Glutamatergic neuron (in vitro differentiated cells): Measurements from ENCODE around the gene DHRS1. TPM values are rescaled to one million over a fixed set of nuclear protein-coding genes. Genes with fewer than 3 reads are reported as not detected.

Source experiments
- DNase-seq: peaks from one replicate; pipeline ENCODE4 v3.0.0; 2022
- H3K27ac Mint-ChIP-seq: one replicate; pipeline ENCODE4 v1.8.0; 2020; ENCODE audit warnings: mild to moderate bottlenecking, mixed read lengths, inconsistent platforms; ENCODE audit not compliant: unreplicated experiment
- H3K27me3 Mint-ChIP-seq: one replicate; pipeline ENCODE4 v1.8.0; 2020; ENCODE audit warnings: mild to moderate bottlenecking, moderate library complexity, mixed read lengths, inconsistent platforms; ENCODE audit not compliant: unreplicated experiment
- H3K36me3 Mint-ChIP-seq: one replicate; pipeline ENCODE4 v1.8.0; 2020; ENCODE audit warnings: mild to moderate bottlenecking, mixed read lengths, inconsistent platforms; ENCODE audit not compliant: unreplicated experiment
- H3K4me1 Mint-ChIP-seq: one replicate; pipeline ENCODE4 v1.8.0; 2020; ENCODE audit warnings: mild to moderate bottlenecking, low read depth, mixed read lengths, inconsistent platforms; ENCODE audit not compliant: unreplicated experiment
- H3K4me3 Mint-ChIP-seq: one replicate; pipeline ENCODE4 v1.8.0; 2020; ENCODE audit warnings: mild to moderate bottlenecking, mixed read lengths, inconsistent platforms; ENCODE audit not compliant: unreplicated experiment
- H3K9me3 Mint-ChIP-seq: one replicate; pipeline ENCODE4 v1.8.0; 2020; ENCODE audit warnings: mild to moderate bottlenecking, moderate library complexity, mixed read lengths, inconsistent platforms; ENCODE audit not compliant: unreplicated experiment
- total RNA-seq: library from RNA; stranded (reverse); fragmentation: NEBNext Ultra II Directional; extraction: Animal tissue kit (Norgen Biotek cat#: 25700); gene quantifications from one replicate; pipeline ENCODE4 v1.2.1, GENCODE V29; 2021; ENCODE audit not compliant: unreplicated experiment
- TF ChIP-seq, protein P1 (sequence below): fragments of 200-600 bp; sonication (generic); IDR thresholded peaks from one replicate; pipeline ENCODE4 v1.5.0; 2021; ENCODE audit not compliant: partially characterized antibody, unreplicated experiment

DHRS1 gene
- total RNA-seq, 1 donor from 2014 or later: 25.1 TPM

- Mint-ChIP-seq H3K4me1 (no peaks in the 10 kb centered on the region), H3K9me3 (peaks cover 4% of the 10 kb centered on the region), H3K4me3 (no peak overlapping the region), H3K27me3 (peaks cover 3% of the 10 kb centered on the region), H3K27ac (no peak overlapping the region), H3K36me3 (no peaks in the 10 kb centered on the region)
- no peak for DNase-seq
- TF ChIP-seq, protein P1, sequence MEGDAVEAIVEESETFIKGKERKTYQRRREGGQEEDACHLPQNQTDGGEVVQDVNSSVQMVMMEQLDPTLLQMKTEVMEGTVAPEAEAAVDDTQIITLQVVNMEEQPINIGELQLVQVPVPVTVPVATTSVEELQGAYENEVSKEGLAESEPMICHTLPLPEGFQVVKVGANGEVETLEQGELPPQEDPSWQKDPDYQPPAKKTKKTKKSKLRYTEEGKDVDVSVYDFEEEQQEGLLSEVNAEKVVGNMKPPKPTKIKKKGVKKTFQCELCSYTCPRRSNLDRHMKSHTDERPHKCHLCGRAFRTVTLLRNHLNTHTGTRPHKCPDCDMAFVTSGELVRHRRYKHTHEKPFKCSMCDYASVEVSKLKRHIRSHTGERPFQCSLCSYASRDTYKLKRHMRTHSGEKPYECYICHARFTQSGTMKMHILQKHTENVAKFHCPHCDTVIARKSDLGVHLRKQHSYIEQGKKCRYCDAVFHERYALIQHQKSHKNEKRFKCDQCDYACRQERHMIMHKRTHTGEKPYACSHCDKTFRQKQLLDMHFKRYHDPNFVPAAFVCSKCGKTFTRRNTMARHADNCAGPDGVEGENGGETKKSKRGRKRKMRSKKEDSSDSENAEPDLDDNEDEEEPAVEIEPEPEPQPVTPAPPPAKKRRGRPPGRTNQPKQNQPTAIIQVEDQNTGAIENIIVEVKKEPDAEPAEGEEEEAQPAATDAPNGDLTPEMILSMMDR: no peak
Measured at GRCh38 chr14:24279301-24280186, 20.0 kb downstream of the DHRS1 start.

- Mint-ChIP-seq H3K27ac (no peak overlapping the region), H3K36me3 (no peaks in the 10 kb centered on the region), H3K27me3 (peaks cover 3% of the 10 kb centered on the region), H3K4me3 (no peak overlapping the region), H3K4me1 (no peaks in the 10 kb centered on the region), H3K9me3 (peaks cover 3% of the 10 kb centered on the region)
- DNase-seq: no peak
- TF ChIP-seq, protein P1: no peak
Measured at GRCh38 chr14:24278424-24278823, 21.2 kb downstream of the DHRS1 start.

DNA sequence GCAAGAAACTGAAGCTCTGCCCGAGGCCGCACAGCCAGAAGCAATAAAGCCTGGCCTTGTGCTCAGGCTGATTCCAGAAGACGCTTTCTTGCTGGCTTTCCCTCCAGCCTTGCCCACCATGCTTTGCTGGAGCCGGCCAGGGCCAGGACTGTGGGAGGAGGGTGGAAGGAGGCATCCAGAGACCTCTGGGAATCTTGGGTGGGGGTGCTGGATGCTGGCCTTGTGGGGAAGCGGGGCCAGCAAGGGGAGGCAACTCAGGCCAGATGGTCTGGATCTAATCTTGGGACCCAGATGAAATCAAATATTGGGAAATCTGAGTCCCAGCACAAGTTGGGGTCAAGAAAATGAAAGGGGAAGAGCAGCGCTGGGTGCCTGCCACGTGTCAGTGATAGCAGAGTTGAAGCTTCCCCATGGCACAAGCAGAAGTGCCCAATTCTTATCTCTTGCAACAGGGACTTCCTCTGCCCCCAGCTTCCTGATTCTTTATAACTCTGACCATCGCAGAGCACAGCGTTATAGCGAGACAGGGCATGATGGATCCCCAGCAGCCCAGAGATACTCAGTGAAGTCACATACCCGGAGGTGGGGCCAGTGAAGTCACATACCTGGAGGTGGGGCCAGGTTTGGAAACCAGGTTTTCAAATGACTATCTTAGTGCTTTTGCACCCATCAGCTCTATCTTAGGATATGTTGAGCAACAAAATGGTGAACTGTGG, 21.8 kb downstream of the DHRS1 start:
- Mint-ChIP-seq H3K9me3 (peaks cover 3% of the 10 kb centered on the region), H3K4me1 (no peaks in the 10 kb centered on the region), H3K4me3 (no peak overlapping the region), H3K36me3 (no peaks in the 10 kb centered on the region), H3K27ac (no peak overlapping the region), H3K27me3 (peaks cover 3% of the 10 kb centered on the region)
- TF ChIP-seq, protein P1: no peak
- no peak for DNase-seq

DNA sequence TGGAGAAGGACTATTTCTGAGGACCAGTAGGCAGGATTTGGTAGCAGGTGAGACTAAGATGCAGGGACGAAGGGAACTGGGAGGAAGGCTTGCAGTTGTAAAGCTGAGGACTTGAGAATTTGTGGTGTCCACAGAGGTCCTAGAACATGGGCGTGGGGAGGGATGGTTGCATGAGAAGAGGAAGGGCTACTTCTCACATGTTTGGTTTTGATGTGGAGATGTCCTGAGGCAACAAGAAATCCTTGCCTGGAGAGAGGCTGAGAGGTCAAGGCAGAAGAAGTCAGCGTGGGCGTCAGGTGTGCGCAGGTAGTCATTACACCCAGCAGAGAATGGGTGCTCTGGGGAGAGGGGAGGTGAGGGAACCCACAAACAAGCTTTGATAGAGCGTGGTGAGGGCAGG, 22.5 kb downstream of the DHRS1 start:
- no peak for DNase-seq
- Mint-ChIP-seq H3K27ac (peak overlapping the region; percentile 9), H3K4me1 (no peaks in the 10 kb centered on the region), H3K4me3 (no peak overlapping the region), H3K27me3 (peaks cover 3% of the 10 kb centered on the region), H3K9me3 (peaks cover 5% of the 10 kb centered on the region), H3K36me3 (no peaks in the 10 kb centered on the region)
- TF ChIP-seq, protein P1: no peak
